ENCODE data around the gene NHS. TPM values are rescaled to one million over a fixed set of nuclear protein-coding genes. Genes with fewer than 3 reads are reported as not detected.

NHS gene
- total RNA-seq, 1 donor from 2014 or later, result 2.5 TPM

DNA sequence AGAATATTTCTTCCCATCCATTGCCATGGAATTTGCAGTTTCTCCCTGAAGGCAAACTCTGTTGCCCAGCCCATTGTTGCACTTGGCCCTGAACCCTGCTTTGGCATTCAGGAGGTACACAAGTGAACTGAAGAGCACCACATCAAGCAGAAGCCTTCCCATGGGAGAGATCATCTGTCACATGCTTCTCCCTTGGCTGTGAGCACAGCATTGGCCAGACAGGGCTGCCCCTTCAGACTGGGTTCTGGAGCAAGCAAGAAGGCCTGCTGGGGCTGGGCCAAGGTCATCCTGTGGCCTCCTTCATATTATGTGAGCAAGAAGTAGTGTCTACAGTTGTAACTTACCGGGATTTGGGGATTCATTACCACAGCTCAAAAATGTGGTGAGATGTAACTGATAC is 385.0 kb downstream of the NHS start:
- ATAC-seq (no peak), DNase-seq (no peak)
- Histone ChIP-seq H3K36me3 (no peaks in the 10 kb centered on the region), H3K27ac (no peak overlapping the region), H3K4me3 (no peak overlapping the region), H3K9me3 (no peaks in the 10 kb centered on the region), H3K4me1 (no peaks in the 10 kb centered on the region), H3K27me3 (no peaks in the 10 kb centered on the region)
- intact Hi-C loops (cut with DNase I), result no loop called here
- TF ChIP-seq, protein P1, sequence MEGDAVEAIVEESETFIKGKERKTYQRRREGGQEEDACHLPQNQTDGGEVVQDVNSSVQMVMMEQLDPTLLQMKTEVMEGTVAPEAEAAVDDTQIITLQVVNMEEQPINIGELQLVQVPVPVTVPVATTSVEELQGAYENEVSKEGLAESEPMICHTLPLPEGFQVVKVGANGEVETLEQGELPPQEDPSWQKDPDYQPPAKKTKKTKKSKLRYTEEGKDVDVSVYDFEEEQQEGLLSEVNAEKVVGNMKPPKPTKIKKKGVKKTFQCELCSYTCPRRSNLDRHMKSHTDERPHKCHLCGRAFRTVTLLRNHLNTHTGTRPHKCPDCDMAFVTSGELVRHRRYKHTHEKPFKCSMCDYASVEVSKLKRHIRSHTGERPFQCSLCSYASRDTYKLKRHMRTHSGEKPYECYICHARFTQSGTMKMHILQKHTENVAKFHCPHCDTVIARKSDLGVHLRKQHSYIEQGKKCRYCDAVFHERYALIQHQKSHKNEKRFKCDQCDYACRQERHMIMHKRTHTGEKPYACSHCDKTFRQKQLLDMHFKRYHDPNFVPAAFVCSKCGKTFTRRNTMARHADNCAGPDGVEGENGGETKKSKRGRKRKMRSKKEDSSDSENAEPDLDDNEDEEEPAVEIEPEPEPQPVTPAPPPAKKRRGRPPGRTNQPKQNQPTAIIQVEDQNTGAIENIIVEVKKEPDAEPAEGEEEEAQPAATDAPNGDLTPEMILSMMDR (IDR thresholded peaks at IDR 0.05), result no peak

DNA sequence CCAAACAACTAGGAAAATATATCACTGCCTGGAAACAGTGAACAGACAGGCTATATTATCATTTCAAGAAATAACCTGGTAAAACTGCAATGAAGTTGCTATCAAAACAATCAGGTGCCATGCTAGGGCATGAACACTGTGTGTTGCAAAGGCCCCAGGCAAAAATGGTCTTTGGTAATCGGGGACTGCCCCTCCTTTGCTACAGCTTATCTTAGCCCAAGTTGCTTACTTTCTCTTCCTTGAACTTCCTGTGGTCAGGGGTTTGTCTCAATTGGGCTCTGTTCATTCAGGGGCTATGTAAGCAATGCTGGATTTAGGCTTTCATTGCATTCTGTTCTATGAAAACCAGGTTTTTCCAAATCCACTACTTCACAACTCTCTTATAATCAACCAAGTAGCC is 392.7 kb downstream of the NHS start:
- Histone ChIP-seq H3K4me1 (no peaks in the 10 kb centered on the region), H3K27me3 (no peaks in the 10 kb centered on the region), H3K27ac (no peak overlapping the region), H3K4me3 (no peak overlapping the region), H3K36me3 (no peaks in the 10 kb centered on the region), H3K9me3 (no peaks in the 10 kb centered on the region)
- TF ChIP-seq, protein P1 (IDR thresholded peaks at IDR 0.05), result no peak
- intact Hi-C loops (cut with DNase I), result no loop called here
- no peak for DNase-seq
- ATAC-seq, result no peak

GRCh38 chrX:17768997-17769396 is 394.0 kb downstream of the NHS start:
- Histone ChIP-seq H3K4me3 (no peak overlapping the region), H3K27ac (no peak overlapping the region), H3K27me3 (no peaks in the 10 kb centered on the region), H3K4me1 (no peaks in the 10 kb centered on the region), H3K36me3 (no peaks in the 10 kb centered on the region), H3K9me3 (no peaks in the 10 kb centered on the region)
- DNase-seq, result no peak
- ATAC-seq, result no peak
- TF ChIP-seq, protein P1 (IDR thresholded peaks at IDR 0.05), result no peak
- intact Hi-C loops (cut with DNase I), result no loop called here

DNA sequence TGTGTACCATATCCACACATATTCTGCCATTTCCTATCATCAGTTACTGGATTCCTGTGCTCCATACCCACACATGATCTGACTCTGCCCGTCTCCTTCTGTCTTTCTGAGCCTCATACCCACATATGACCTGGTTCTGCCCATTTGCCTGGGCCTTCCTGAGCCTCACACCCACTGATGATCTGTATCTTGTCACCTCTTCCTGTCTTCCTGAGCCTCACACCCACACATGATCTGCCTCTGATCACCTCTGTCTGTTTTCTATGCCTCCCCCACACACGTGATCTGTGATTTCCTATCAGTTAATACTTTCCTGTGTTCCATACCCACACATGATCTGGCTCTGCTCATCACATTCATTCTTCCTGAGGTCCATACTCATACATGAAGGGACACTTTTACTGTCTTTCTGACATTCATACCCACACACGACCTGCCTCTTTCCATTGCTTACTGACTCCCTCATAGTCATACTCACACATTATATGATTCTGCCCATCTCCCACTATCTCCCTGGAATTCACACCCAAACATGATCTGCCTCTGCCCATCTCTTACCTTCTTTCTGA is 394.8 kb downstream of the NHS start:
- intact Hi-C loops (cut with DNase I), result no loop called here

GRCh38 chrX:17773221-17773876 is 398.3 kb downstream of the NHS start:
- Histone ChIP-seq H3K27ac (no peak overlapping the region), H3K9me3 (no peaks in the 10 kb centered on the region), H3K36me3 (no peaks in the 10 kb centered on the region), H3K27me3 (no peaks in the 10 kb centered on the region), H3K4me3 (no peak overlapping the region), H3K4me1 (no peaks in the 10 kb centered on the region)
- ATAC-seq (no peak), DNase-seq (no peak)
- TF ChIP-seq, protein P1 (IDR thresholded peaks at IDR 0.05), result no peak
- intact Hi-C loops (cut with DNase I), result no loop called here

More for the DNA sequence above, 394.8 kb downstream of the NHS start:
- Histone ChIP-seq H3K4me3 (no peak overlapping the region), H3K4me1 (no peaks in the 10 kb centered on the region), H3K36me3 (no peaks in the 10 kb centered on the region), H3K9me3 (no peaks in the 10 kb centered on the region), H3K27ac (no peak overlapping the region), H3K27me3 (no peaks in the 10 kb centered on the region)
- TF ChIP-seq, protein P1 (IDR thresholded peaks at IDR 0.05), result no peak
- no peak for DNase-seq
- no peak for ATAC-seq

Measured in upper lobe of right lung (tissue), 1 donor.